Posterior vena cava (tissue), 2 donors: ENCODE data around the gene DLGAP4. TPM values are rescaled to one million over a fixed set of nuclear protein-coding genes. Genes with fewer than 3 reads are reported as not detected.

Experiments
- DNase-seq: peaks from one replicate; pipeline ENCODE4 v3.0.0-alpha.2; 2020; ENCODE audit warnings: low spot score
- intact Hi-C, 2 donors: fragments of 100-400 bp; cut with DNase I; formaldehyde crosslinking; loops; one replicate each; pipeline versions ENCODE4 v1.14.1 to v1.14.2; 2022 to 2023
- total RNA-seq, 2 donors: library from RNA; stranded (reverse); fragmentation: NEBNext Ultra II Directional; extraction: Animal tissue kit (Norgen Biotek cat#: 25700); gene quantifications; one replicate each; pipeline ENCODE4 v1.2.1, GENCODE V29; 2021
- donor health status: DM: yes; HTN: yes; CAD: no.
- donor health status: DM: yes; HTN: yes; CAD: no.

The DLGAP4 gene
- total RNA-seq, 2 donors from 2014 or later: 116 to 141 TPM

- DNase-seq: no peak
- intact Hi-C loops: no loop called here
These were observed 86.8 kb downstream of the DLGAP4 start for GRCh38 chr20:36392989-36393388.

- no peak for DNase-seq
- intact Hi-C loops: no loop called here
These were observed 88.3 kb downstream of the DLGAP4 start for GRCh38 chr20:36394340-36394965.

GRCh38 chr20:36396340-36396739 is 90.2 kb downstream of the DLGAP4 start:
- DNase-seq: no peak
- intact Hi-C loops: no loop called here

- DNase-seq: no peak
- intact Hi-C loops: no loop called here
These were observed 90.9 kb downstream of the DLGAP4 start for GRCh38 chr20:36396847-36397630.

- DNase-seq: no peak
- intact Hi-C loops: no loop called here
These were observed 92.4 kb downstream of the DLGAP4 start for GRCh38 chr20:36398515-36398914.

GRCh38 chr20:36399147-36399968 is 93.2 kb downstream of the DLGAP4 start:
- intact Hi-C loops: no loop called here
- DNase-seq: no peak

- DNase-seq: no peak
These were observed 93.9 kb downstream of the DLGAP4 start for GRCh38 chr20:36399969-36400545.

GRCh38 chr20:36400909-36401735 is 95.0 kb downstream of the DLGAP4 start:
- DNase-seq: no peak
- intact Hi-C loops: loop anchor here in 1 of 2 donors (10.0 kb wide), 1 partner anchor 146 kb away; no protein-coding TSS in a partner anchor

More at GRCh38 chr20:36399969-36400545, 93.9 kb downstream of the DLGAP4 start:
- intact Hi-C loops: loop anchor here in 1 of 2 donors (10.0 kb wide), 1 partner anchor 145 kb away; no protein-coding TSS in a partner anchor

- DNase-seq: no peak
- intact Hi-C loops: loop anchor here in 1 of 2 donors (10.0 kb wide), 1 partner anchor 148 kb away; no protein-coding TSS in a partner anchor
These were observed 96.6 kb downstream of the DLGAP4 start for GRCh38 chr20:36402708-36403107.

GRCh38 chr20:36404435-36404978 is 98.4 kb downstream of the DLGAP4 start:
- DNase-seq: no peak
- intact Hi-C loops: loop anchor here in 1 of 2 donors (10.0 kb wide), 1 partner anchor 150 kb away; no protein-coding TSS in a partner anchor

GRCh38 chr20:36405255-36405654 is 99.1 kb downstream of the DLGAP4 start:
- intact Hi-C loops: loop anchor here in 1 of 2 donors (10.0 kb wide), 1 partner anchor 150 kb away; no protein-coding TSS in a partner anchor

GRCh38 chr20:36407199-36407733 is 101.1 kb downstream of the DLGAP4 start:
- intact Hi-C loops: loop anchor here in 1 of 2 donors (10.0 kb wide), 1 partner anchor 152 kb away; no protein-coding TSS in a partner anchor
- DNase-seq: no peak

More at GRCh38 chr20:36405255-36405654, 99.1 kb downstream of the DLGAP4 start:
- no peak for DNase-seq

GRCh38 chr20:36408219-36408618 is 102.1 kb downstream of the DLGAP4 start:
- intact Hi-C loops: loop anchor here in 1 of 2 donors (10.0 kb wide), 1 partner anchor 153 kb away; no protein-coding TSS in a partner anchor

GRCh38 chr20:36411861-36412454 is 105.8 kb downstream of the DLGAP4 start:
- intact Hi-C loops: no loop called here

More at GRCh38 chr20:36408219-36408618, 102.1 kb downstream of the DLGAP4 start:
- no peak for DNase-seq

GRCh38 chr20:36415475-36416002 is 109.4 kb downstream of the DLGAP4 start:
- no peak for DNase-seq
- intact Hi-C loops: no loop called here

More at GRCh38 chr20:36411861-36412454, 105.8 kb downstream of the DLGAP4 start:
- DNase-seq: no peak

GRCh38 chr20:36418711-36419110 is 112.6 kb downstream of the DLGAP4 start:
- no peak for DNase-seq
- intact Hi-C loops: no loop called here

- intact Hi-C loops: loop anchor here in 1 of 2 donors (10.0 kb wide), 1 partner anchor 1193 kb away; no protein-coding TSS in a partner anchor
These were observed 115.5 kb downstream of the DLGAP4 start for GRCh38 chr20:36421641-36422040.

More at GRCh38 chr20:36421641-36422040, 115.5 kb downstream of the DLGAP4 start:
- DNase-seq: no peak
